ENCODE results near the gene PLEKHG4B. TPM values are rescaled to one million over a fixed set of nuclear protein-coding genes. Genes with fewer than 3 reads are reported as not detected.

PLEKHG4B gene
- total RNA-seq, 1 experiment from 2014 or later, result 44.3 TPM

- H2BK12ac ChIP-seq (ENCODE audit: insufficient read length, low read depth, low read length), result no peak overlapping the region
- H2AK5ac ChIP-seq (ENCODE audit: insufficient read length, low read length), result no peak overlapping the region
- no peak overlapping the region for H2AFZ ChIP-seq (ENCODE audit: low read length)
- H2BK20ac ChIP-seq (ENCODE audit: low read depth, low read length, poor library complexity, severe bottlenecking), result no peak overlapping the region
- H2BK120ac ChIP-seq (ENCODE audit: low read depth, low read length, poor library complexity, severe bottlenecking), result no peak overlapping the region
- no peak for TF ChIP-seq CTCF (conservative IDR thresholded peaks at IDR 0.05)
- H3K4me1 ChIP-seq (ENCODE audit: insufficient read depth, low read length), result peaks cover 6% of the 10 kb centered on the region; the same call in 1 of the 2 replicates
- H3K79me2 ChIP-seq (ENCODE audit: insufficient read depth, low read length), result no peaks in the 10 kb centered on the region
- WGBS (ENCODE audit: extremely low coverage, insufficient read length, low lambda C conversion rate), result no CpG with 5 or more reads among the region's 4 CpGs
- Mint-ChIP-seq H3K27me3 (ENCODE audit: low read depth) (no peaks in the 10 kb centered on the region; the same call in none of the 2 replicates), H3K27ac (peak overlapping the region in 1 of 3 experiments; percentile 41; a peak in 2 of 7 replicates), H3K4me1 (peaks cover 39 to 48% of the 10 kb centered on the region in 2 experiments), H3K4me3 (no peak overlapping the region), H3K9me3 (no peaks in the 10 kb centered on the region), H3K36me3 (ENCODE audit: insufficient read depth in 1 of 3, low read depth in 3 of 3) (no peaks in the 10 kb centered on the region; a peak in 1 of 7 replicates)
- no peak overlapping the region for H2BK5ac ChIP-seq (ENCODE audit: insufficient read length, low read length)
- no peak for DNase-seq
- no peak overlapping the region for H4K91ac ChIP-seq (ENCODE audit: insufficient read length, low read depth, low read length)
- H4K5ac ChIP-seq (ENCODE audit: insufficient read length, low read depth, low read length), result no peak overlapping the region
- no peak overlapping the region for H3K14ac ChIP-seq (ENCODE audit: insufficient read depth, low read length)
- no peaks in the 10 kb centered on the region for H3K79me1 ChIP-seq (ENCODE audit: insufficient read depth, low read depth, low read length, poor library complexity, severe bottlenecking)
- H3K23me2 ChIP-seq (ENCODE audit: insufficient read length, low read depth, low read length, poor library complexity, severe bottlenecking), result peaks cover 5% of the 10 kb centered on the region
- no peak overlapping the region for H3K18ac ChIP-seq (ENCODE audit: insufficient read length, low read depth, low read length)
- no peak overlapping the region for H3K9ac ChIP-seq (ENCODE audit: extremely low read depth, insufficient read length, low read length)
- H3K23ac ChIP-seq (ENCODE audit: insufficient read length, low read depth, low read length), result no peak overlapping the region
- H3K4me2 ChIP-seq (ENCODE audit: insufficient read depth, insufficient read length, low read length), result no peak overlapping the region
- no peak overlapping the region for H3K27ac ChIP-seq (ENCODE audit: insufficient read length, low read depth, low read length)
- no peaks in the 10 kb centered on the region for H4K20me1 ChIP-seq (ENCODE audit: control insufficient read depth, insufficient read depth, insufficient read length)
- H3K56ac ChIP-seq (ENCODE audit: insufficient read length, low read depth, low read length), result no peak overlapping the region
- no peaks in the 10 kb centered on the region for H3K27me3 ChIP-seq (ENCODE audit: insufficient read depth, low read length)
- no peak overlapping the region for H4K8ac ChIP-seq (replicated peaks; ENCODE audit: insufficient read length, low read depth, low read length)
- no peaks in the 10 kb centered on the region for H3K9me3 ChIP-seq (ENCODE audit: control insufficient read depth, low read depth, low read length)
- H3T11ph ChIP-seq (ENCODE audit: low read length), result no peak overlapping the region
- H3K4ac ChIP-seq (ENCODE audit: low read depth, low read length), result no peak overlapping the region
- H2BK15ac ChIP-seq (ENCODE audit: low read depth, low read length), result no peak overlapping the region
Measured at GRCh38 chr5:77170-77501, 14.8 kb upstream of the PLEKHG4B start.

Data from H9 (cell line).